ENCODE results near the gene CHCHD1. TPM values are rescaled to one million over a fixed set of nuclear protein-coding genes. Genes with fewer than 3 reads are reported as not detected.

CHCHD1 gene
- total RNA-seq, 4 donors from 2014 or later, result 12.7 to 26.0 (median 22.5) TPM

DNA sequence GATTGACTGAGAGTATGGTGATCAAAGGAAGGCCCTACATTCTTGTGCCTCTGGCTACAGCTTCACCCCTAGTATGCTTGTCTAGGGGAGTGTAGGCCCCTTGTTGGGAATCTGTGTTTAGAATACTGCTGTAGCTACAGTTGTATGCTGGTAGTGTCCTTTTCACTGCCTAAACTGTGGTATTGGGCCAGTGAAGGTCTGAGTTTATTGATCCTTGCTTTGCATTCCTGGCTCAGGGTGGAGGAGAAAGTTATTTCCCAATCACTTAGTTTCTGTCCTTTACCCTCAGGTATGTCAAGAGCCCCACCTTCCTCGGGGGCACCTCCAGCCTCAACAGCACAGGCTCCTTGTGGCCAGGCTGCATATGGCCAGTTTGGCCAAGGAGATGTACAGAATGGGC, 31.0 kb upstream of the CHCHD1 start:
- TF ChIP-seq CTCF (IDR thresholded peaks at IDR 0.05) (no peak), EP300 (IDR thresholded peaks at IDR 0.05) (no peak), POLR2AphosphoS5 (IDR thresholded peaks at IDR 0.05) (no peak), POLR2A (IDR thresholded peaks at IDR 0.05) (no peak)
- Histone ChIP-seq H3K27ac (no peak overlapping the region), H3K4me1 (peaks cover 20% of the 10 kb centered on the region), H3K9me3 (no peaks in the 10 kb centered on the region), H3K4me3 (no peak overlapping the region), H3K27me3 (no peaks in the 10 kb centered on the region), H3K36me3 (peaks cover 87% of the 10 kb centered on the region)
- peak in 1 of 2 donors; percentile 27 for DNase-seq (ENCODE audit: low spot score in 2 of 2)
- 100% methylated on average over 1 of the region's 1 CpG for WGBS

DNA sequence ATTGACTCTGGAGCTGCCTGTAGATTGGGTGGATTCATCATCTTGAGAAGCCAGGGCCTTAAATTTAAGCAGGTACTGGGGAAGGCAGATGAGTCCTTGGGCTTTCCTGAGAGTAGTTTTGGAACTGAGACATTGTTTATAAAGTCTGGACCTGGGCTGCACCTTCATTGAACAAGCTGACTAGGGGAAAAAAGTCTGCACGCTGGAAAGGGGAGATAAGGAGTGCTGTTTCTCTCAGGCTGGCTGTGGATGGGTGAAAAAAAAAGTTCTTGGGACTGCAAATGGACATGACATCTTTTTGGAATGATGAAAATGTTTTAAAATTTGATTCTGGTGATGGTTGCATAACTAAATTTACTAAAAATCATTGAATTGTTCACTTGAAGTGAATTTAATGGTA, 25.7 kb upstream of the CHCHD1 start:
- WGBS, result 89% methylated on average over 1 of the region's 1 CpG
- Histone ChIP-seq H3K27ac (no peak overlapping the region), H3K27me3 (no peaks in the 10 kb centered on the region), H3K4me1 (no peaks in the 10 kb centered on the region), H3K36me3 (peaks cover 71% of the 10 kb centered on the region), H3K9me3 (no peaks in the 10 kb centered on the region), H3K4me3 (no peak overlapping the region)
- no peak for DNase-seq (ENCODE audit: low spot score in 2 of 2)
- TF ChIP-seq CTCF (IDR thresholded peaks at IDR 0.05), result no peak
- no peak for TF ChIP-seq POLR2AphosphoS5 (IDR thresholded peaks at IDR 0.05)
- no peak for TF ChIP-seq POLR2A (IDR thresholded peaks at IDR 0.05)
- TF ChIP-seq EP300 (IDR thresholded peaks at IDR 0.05), result no peak

GRCh38 chr10:73758704-73759511, 22.9 kb upstream of the CHCHD1 start:
- Histone ChIP-seq H3K9me3 (no peaks in the 10 kb centered on the region), H3K36me3 (peaks cover 71% of the 10 kb centered on the region), H3K27me3 (no peaks in the 10 kb centered on the region), H3K4me1 (no peaks in the 10 kb centered on the region), H3K4me3 (no peak overlapping the region), H3K27ac (no peak overlapping the region)
- TF ChIP-seq EP300 (IDR thresholded peaks at IDR 0.05), result no peak
- TF ChIP-seq POLR2AphosphoS5 (IDR thresholded peaks at IDR 0.05), result no peak
- TF ChIP-seq POLR2A (IDR thresholded peaks at IDR 0.05), result no peak
- no peak for TF ChIP-seq CTCF (IDR thresholded peaks at IDR 0.05)
- 87% methylated on average over 9 of the region's 9 CpGs for WGBS
- no peak for DNase-seq (ENCODE audit: low spot score in 2 of 2)

DNA sequence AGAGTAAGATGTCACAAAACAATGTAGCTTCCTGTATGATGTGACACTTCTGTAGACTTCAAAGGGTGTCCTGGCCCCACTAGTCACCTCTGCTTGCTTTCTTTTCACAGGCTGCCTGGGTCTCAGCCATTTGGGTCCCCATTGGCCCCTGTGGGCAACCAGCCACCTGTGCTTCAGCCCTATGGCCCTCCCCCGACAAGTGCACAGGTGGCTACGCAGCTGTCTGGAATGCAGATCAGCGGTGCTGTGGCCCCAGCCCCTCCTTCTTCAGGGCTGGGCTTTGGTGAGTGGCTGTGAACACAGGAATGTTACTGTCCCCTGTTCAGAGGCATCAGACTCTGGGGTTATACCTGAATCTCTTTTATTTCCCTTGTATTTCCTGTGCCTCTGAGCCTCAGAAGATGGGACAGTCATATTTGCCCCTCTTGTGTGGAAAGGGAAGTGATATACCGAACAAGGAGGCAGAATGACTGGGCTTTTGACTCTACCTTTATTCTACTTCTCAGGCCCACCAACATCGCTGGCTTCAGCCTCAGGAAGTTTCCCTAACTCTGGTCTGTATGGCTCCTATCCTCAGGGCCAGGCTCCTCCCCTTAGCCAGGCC, 22.2 kb upstream of the CHCHD1 start:
- Histone ChIP-seq H3K36me3 (peaks cover 71% of the 10 kb centered on the region), H3K4me3 (no peak overlapping the region), H3K4me1 (no peaks in the 10 kb centered on the region)

More for the DNA sequence above, 22.2 kb upstream of the CHCHD1 start:
- Histone ChIP-seq H3K27ac (no peak overlapping the region), H3K27me3 (no peaks in the 10 kb centered on the region), H3K9me3 (no peaks in the 10 kb centered on the region)
- WGBS, result 80% methylated on average over 5 of the region's 5 CpGs
- no peak for DNase-seq (ENCODE audit: low spot score in 2 of 2)
- TF ChIP-seq EP300 (IDR thresholded peaks at IDR 0.05) (no peak), POLR2A (IDR thresholded peaks at IDR 0.05) (no peak), CTCF (IDR thresholded peaks at IDR 0.05) (no peak), POLR2AphosphoS5 (IDR thresholded peaks at IDR 0.05) (no peak)

Data from suprapubic skin (tissue), 4 donors.